ENCODE results near the gene CYP2W1.
A peak's percentile ranks its signal among the peaks of the same experiment; 100 is the strongest.

CYP2W1 gene

GRCh38 chr7:1022801-1023465 is 40.0 kb downstream of the CYP2W1 start:
- no peak for TF ChIP-seq CTCF (IDR thresholded peaks at IDR 0.05; ENCODE audit: low read depth, low read length)
- H3K9me3 ChIP-seq (ENCODE audit: severe bottlenecking): no peaks in the 10 kb centered on the region
- peaks cover 40% of the 10 kb centered on the region for H3K36me3 ChIP-seq
- no peak for DNase-seq
- no peak overlapping the region for H3K27ac ChIP-seq
- no peaks in the 10 kb centered on the region for H3K27me3 ChIP-seq (ENCODE audit: insufficient read depth, low read depth, severe bottlenecking)
- H3K4me3 ChIP-seq (ENCODE audit: low read depth, low read length): no peak overlapping the region

- peaks cover 37% of the 10 kb centered on the region for H3K36me3 ChIP-seq
- no peaks in the 10 kb centered on the region for H3K27me3 ChIP-seq (ENCODE audit: insufficient read depth, low read depth, severe bottlenecking)
- no peaks in the 10 kb centered on the region for H3K9me3 ChIP-seq (ENCODE audit: severe bottlenecking)
- TF ChIP-seq CTCF (IDR thresholded peaks at IDR 0.05; ENCODE audit: low read depth, low read length): no peak
- DNase-seq: no peak
- no peak overlapping the region for H3K27ac ChIP-seq
- H3K4me3 ChIP-seq (ENCODE audit: low read depth, low read length): no peak overlapping the region
Observed at GRCh38 chr7:1024331-1024841, 41.4 kb downstream of the CYP2W1 start.

- DNase-seq: no peak
- Histone ChIP-seq H3K4me3 (ENCODE audit: low read depth, low read length) (no peak overlapping the region), H3K27ac (no peak overlapping the region), H3K9me3 (ENCODE audit: severe bottlenecking) (no peaks in the 10 kb centered on the region), H3K27me3 (ENCODE audit: insufficient read depth, low read depth, severe bottlenecking) (no peaks in the 10 kb centered on the region), H3K36me3 (peaks cover 37% of the 10 kb centered on the region)
- no peak for TF ChIP-seq CTCF (IDR thresholded peaks at IDR 0.05; ENCODE audit: low read depth, low read length)
Observed at GRCh38 chr7:1024876-1025742, 42.1 kb downstream of the CYP2W1 start.

- no peak overlapping the region for H3K4me3 ChIP-seq (ENCODE audit: low read depth, low read length)
- no peak overlapping the region for H3K27ac ChIP-seq
- H3K27me3 ChIP-seq (ENCODE audit: insufficient read depth, low read depth, severe bottlenecking): no peaks in the 10 kb centered on the region
- DNase-seq: no peak
- no peak for TF ChIP-seq CTCF (IDR thresholded peaks at IDR 0.05; ENCODE audit: low read depth, low read length)
- H3K36me3 ChIP-seq: peaks cover 37% of the 10 kb centered on the region
- H3K9me3 ChIP-seq (ENCODE audit: severe bottlenecking): no peaks in the 10 kb centered on the region
Observed at GRCh38 chr7:1025743-1026581, 43.0 kb downstream of the CYP2W1 start.

- Histone ChIP-seq H3K27me3 (ENCODE audit: insufficient read depth, low read depth, severe bottlenecking) (no peaks in the 10 kb centered on the region), H3K9me3 (ENCODE audit: severe bottlenecking) (no peaks in the 10 kb centered on the region), H3K4me3 (ENCODE audit: low read depth, low read length) (peak overlapping the region; percentile 65; the same call in 1 of the 2 replicates), H3K36me3 (peaks cover 30% of the 10 kb centered on the region), H3K27ac (no peak overlapping the region)
- no peak for TF ChIP-seq CTCF (IDR thresholded peaks at IDR 0.05; ENCODE audit: low read depth, low read length)
- no peak for DNase-seq
Observed at GRCh38 chr7:1026721-1027161, 43.8 kb downstream of the CYP2W1 start.
